ENCODE measurements around the gene KAT6B. TPM values are rescaled to one million over a fixed set of nuclear protein-coding genes. Genes with fewer than 3 reads are reported as not detected.

The KAT6B gene
- total RNA-seq, 1 donor from 2014 or later, result 24.6 TPM

DNA sequence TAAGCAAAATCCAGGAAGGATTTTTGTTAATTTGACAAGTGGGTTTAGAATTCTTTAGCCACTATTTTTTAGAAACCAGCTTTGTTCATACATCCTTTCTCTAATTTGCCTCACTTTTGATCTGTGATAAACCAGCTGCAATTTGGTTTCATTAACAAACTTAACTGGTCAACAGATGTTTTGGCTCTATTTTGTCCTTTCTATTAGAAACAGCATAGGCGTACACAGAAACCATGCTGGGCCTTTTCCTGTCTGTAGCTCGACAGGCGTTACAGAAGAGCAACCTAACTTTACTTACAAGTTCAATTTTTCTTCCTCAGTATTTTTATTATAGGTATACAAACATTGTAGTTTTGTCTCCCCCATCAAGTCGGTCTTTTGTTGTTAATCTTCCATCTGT is 28.2 kb downstream of the KAT6B start:
- Mint-ChIP-seq H3K9me3 (no peaks in the 10 kb centered on the region), H3K27ac (peak overlapping the region; percentile 80), H3K4me1 (ENCODE audit: low read depth) (peaks cover 31% of the 10 kb centered on the region), H3K36me3 (ENCODE audit: low read depth) (peaks cover 11% of the 10 kb centered on the region), H3K4me3 (peak overlapping the region; percentile 51), H3K27me3 (ENCODE audit: insufficient read depth) (no peaks in the 10 kb centered on the region)
- DNase-seq (ENCODE audit: low spot score), result no peak
- intact Hi-C loops (cut with micrococcal nuclease), result loop anchor here (1.0 kb wide), 7 partner anchors 17 to 354 kb away; partner anchors contain the start of gene KAT6B

DNA sequence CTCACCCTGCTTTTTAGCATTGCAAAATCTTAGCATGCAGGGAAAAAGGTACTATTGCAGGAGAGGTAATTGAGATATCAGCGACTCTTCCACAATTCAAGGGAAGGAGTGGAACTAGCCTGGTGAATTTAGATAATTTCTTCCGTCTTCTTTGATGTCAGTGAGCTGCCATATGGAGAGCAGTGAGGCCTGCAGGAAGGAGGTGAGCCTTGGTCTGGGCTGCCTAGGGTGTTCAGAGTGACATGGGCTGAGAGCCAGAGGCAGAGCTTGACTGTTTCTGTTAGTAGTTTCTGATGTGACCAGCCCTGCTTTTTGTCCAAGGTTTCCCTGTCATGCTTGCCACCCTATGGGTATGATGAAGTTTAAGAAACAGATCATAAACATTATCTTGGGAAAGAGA is 28.6 kb downstream of the KAT6B start:
- no peak for DNase-seq (ENCODE audit: low spot score)
- peaks cover 31% of the 10 kb centered on the region for H3K4me1 Mint-ChIP-seq (ENCODE audit: low read depth)
- intact Hi-C loops (cut with micrococcal nuclease), result no loop called here
- peaks cover 11% of the 10 kb centered on the region for H3K36me3 Mint-ChIP-seq (ENCODE audit: low read depth)
- peak overlapping the region; percentile 80 for H3K27ac Mint-ChIP-seq
- H3K9me3 Mint-ChIP-seq, result no peaks in the 10 kb centered on the region
- peak overlapping the region; percentile 51 for H3K4me3 Mint-ChIP-seq
- no peaks in the 10 kb centered on the region for H3K27me3 Mint-ChIP-seq (ENCODE audit: insufficient read depth)

DNA sequence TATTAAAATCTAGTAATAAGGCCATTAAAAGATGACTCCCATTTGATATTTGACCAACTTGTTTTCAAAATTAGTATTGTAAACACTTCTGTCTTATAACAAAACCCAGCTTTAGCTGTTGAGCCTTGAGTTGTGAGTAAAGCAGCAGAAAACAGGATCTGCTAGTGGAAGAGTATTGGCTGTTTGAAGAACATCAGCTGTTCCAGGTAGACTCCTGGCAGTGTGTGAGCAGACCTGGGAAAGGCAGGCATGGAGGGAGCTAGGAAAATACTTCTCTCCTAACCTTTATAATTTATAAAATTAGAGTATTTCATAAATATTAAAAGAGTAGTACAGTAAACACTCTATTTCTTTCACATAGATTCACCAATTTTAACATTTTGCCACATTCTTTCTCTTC is 29.0 kb downstream of the KAT6B start:
- Mint-ChIP-seq H3K27ac (peak overlapping the region; percentile 80), H3K36me3 (ENCODE audit: low read depth) (peaks cover 11% of the 10 kb centered on the region), H3K4me3 (no peak overlapping the region), H3K27me3 (ENCODE audit: insufficient read depth) (no peaks in the 10 kb centered on the region), H3K4me1 (ENCODE audit: low read depth) (peaks cover 31% of the 10 kb centered on the region), H3K9me3 (no peaks in the 10 kb centered on the region)
- DNase-seq (ENCODE audit: low spot score), result no peak
- intact Hi-C loops (cut with micrococcal nuclease), result no loop called here

DNA sequence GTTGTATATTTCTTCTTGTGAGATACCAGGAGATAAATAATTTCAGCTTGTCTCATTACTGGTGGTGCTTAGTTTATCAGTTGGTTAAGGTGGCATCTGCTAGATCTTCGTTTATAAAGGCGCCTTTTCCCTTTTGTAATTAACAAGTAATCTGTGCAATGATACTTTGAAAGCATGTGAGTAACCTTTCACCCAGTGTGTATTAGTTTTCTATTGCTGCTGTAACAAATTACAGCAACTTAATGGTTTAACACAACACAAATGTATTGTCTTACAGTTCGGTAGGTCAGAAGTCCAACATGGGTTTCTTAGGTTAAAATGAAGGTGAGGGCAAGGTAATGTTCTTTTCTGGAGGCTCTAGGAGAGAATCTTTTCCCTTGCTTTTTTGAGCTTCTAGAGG is 30.5 kb downstream of the KAT6B start:
- intact Hi-C loops (cut with micrococcal nuclease), result no loop called here
- peaks cover 11% of the 10 kb centered on the region for H3K36me3 Mint-ChIP-seq (ENCODE audit: low read depth)
- no peaks in the 10 kb centered on the region for H3K27me3 Mint-ChIP-seq (ENCODE audit: insufficient read depth)
- H3K4me3 Mint-ChIP-seq, result no peak overlapping the region
- H3K4me1 Mint-ChIP-seq (ENCODE audit: low read depth), result peaks cover 31% of the 10 kb centered on the region
- H3K9me3 Mint-ChIP-seq, result no peaks in the 10 kb centered on the region
- DNase-seq (ENCODE audit: low spot score), result no peak
- no peak overlapping the region for H3K27ac Mint-ChIP-seq

DNA sequence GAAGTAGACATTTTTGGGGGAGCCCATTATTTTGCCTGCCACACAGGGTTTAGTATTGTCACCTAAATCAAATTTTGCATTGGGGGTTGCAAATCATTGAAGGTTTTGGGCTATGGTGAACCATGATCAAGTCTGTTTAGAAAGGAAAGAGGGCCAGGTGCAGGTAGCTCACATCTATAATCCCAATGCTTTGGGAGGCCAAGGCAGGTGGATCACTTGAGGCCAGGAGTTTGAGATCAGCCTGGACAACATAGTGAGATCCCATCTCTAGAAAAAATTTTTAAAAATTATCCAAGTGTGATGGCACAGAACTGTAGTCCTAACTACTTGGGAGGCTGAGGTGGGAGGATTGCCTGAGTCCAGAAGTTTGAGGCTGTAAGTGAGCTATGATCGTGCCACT is 31.2 kb downstream of the KAT6B start:
- H3K36me3 Mint-ChIP-seq (ENCODE audit: low read depth), result peaks cover 11% of the 10 kb centered on the region
- H3K27me3 Mint-ChIP-seq (ENCODE audit: insufficient read depth), result no peaks in the 10 kb centered on the region
- peaks cover 28% of the 10 kb centered on the region for H3K4me1 Mint-ChIP-seq (ENCODE audit: low read depth)
- H3K4me3 Mint-ChIP-seq, result no peak overlapping the region
- DNase-seq (ENCODE audit: low spot score), result no peak
- intact Hi-C loops (cut with micrococcal nuclease), result no loop called here
- H3K9me3 Mint-ChIP-seq, result no peaks in the 10 kb centered on the region
- no peak overlapping the region for H3K27ac Mint-ChIP-seq

DNA sequence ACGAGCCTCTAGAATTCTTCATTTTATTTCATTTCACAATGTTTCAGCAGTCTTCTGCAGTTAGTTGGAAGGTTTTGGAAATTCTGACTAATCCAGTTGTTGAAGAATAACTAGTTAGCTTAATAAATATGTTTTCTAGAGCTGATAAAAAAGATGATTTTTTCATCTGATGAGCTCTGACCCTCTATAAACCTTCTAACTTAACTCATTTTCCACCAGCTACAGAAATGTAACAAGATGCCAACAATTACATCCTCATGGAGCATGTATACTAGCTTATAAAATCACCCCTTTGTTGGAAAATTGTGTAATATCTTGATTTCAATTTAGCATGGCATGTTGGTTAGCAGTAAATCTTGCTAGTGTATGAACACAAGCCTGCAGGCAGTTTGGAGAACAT is 33.1 kb downstream of the KAT6B start:
- DNase-seq (ENCODE audit: low spot score), result no peak
- no peaks in the 10 kb centered on the region for H3K27me3 Mint-ChIP-seq (ENCODE audit: insufficient read depth)
- peaks cover 19% of the 10 kb centered on the region for H3K4me1 Mint-ChIP-seq (ENCODE audit: low read depth)
- no peak overlapping the region for H3K4me3 Mint-ChIP-seq
- intact Hi-C loops (cut with micrococcal nuclease), result no loop called here
- no peak overlapping the region for H3K27ac Mint-ChIP-seq
- no peaks in the 10 kb centered on the region for H3K9me3 Mint-ChIP-seq
- H3K36me3 Mint-ChIP-seq (ENCODE audit: low read depth), result peaks cover 9% of the 10 kb centered on the region

DNA sequence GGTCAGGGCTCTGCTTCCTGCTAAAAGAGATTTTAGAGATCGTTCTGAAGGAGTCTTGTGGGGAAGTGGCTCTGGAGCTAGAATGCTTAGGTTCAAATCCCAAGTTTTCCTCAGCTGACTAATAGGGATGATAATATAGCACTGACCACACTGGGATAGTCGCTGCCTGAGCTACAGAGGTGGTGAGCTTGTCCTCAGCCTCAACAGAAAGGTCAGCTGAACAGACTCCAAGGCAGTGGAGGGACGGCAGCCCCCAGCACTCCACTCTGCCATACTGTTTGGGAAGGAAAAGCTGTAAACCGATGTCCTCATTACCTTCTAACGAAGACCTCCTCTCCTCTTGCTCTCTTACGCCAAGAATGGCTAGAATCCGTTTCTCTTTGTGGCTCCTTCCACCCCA is 36.2 kb downstream of the KAT6B start:
- Mint-ChIP-seq H3K36me3 (ENCODE audit: low read depth) (no peaks in the 10 kb centered on the region), H3K27me3 (ENCODE audit: insufficient read depth) (no peaks in the 10 kb centered on the region), H3K27ac (no peak overlapping the region), H3K9me3 (no peaks in the 10 kb centered on the region), H3K4me1 (ENCODE audit: low read depth) (peaks cover 5% of the 10 kb centered on the region), H3K4me3 (no peak overlapping the region)
- intact Hi-C loops (cut with micrococcal nuclease), result no loop called here
- DNase-seq (ENCODE audit: low spot score), result no peak

DNA sequence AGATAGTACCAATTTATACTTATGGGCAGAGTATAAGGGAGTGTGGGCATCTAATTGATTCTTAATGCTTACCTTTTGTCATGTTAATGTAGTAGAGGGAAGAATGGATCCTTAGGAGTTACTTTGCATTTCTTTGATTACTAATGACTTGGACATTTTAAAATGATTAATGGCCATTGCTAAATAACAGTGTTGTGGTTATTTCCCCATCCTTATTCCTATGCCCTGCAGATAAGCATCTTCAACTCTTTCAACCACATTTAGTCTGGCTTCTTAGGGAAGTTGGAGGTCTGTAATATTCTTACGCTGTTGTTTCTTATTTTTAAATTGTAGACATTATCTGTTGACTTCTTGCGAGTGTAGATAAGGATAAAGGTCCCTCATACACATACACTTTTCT is 37.2 kb downstream of the KAT6B start:
- Mint-ChIP-seq H3K27me3 (ENCODE audit: insufficient read depth) (no peaks in the 10 kb centered on the region), H3K9me3 (no peaks in the 10 kb centered on the region), H3K36me3 (ENCODE audit: low read depth) (no peaks in the 10 kb centered on the region), H3K27ac (no peak overlapping the region), H3K4me1 (ENCODE audit: low read depth) (peaks cover 5% of the 10 kb centered on the region), H3K4me3 (no peak overlapping the region)
- intact Hi-C loops (cut with micrococcal nuclease), result no loop called here
- no peak for DNase-seq (ENCODE audit: low spot score)

DNA sequence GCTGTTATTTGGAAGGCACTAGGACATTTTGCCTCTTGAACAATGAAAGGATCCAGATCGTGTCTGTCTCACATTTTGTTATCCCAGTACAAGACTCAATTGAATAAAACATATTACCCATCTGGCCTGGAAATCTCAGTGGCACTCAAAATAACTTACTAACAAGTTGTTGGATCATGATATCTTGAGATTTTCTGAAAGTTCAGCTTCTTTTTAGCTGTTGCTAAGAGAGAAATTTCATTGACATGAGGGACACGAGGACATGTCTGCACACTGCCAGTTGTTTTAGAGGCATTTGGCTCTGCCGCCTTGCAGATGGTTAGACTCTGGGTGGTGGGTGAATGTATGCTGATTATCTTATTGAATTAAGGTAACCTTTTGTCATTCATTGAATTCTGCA is 41.0 kb downstream of the KAT6B start:
- H3K4me3 Mint-ChIP-seq, result no peak overlapping the region
- H3K9me3 Mint-ChIP-seq, result no peaks in the 10 kb centered on the region
- no peaks in the 10 kb centered on the region for H3K27me3 Mint-ChIP-seq (ENCODE audit: insufficient read depth)
- H3K27ac Mint-ChIP-seq, result no peak overlapping the region
- intact Hi-C loops (cut with micrococcal nuclease), result no loop called here
- no peaks in the 10 kb centered on the region for H3K36me3 Mint-ChIP-seq (ENCODE audit: low read depth)
- no peak for DNase-seq (ENCODE audit: low spot score)
- peaks cover 17% of the 10 kb centered on the region for H3K4me1 Mint-ChIP-seq (ENCODE audit: low read depth)

DNA sequence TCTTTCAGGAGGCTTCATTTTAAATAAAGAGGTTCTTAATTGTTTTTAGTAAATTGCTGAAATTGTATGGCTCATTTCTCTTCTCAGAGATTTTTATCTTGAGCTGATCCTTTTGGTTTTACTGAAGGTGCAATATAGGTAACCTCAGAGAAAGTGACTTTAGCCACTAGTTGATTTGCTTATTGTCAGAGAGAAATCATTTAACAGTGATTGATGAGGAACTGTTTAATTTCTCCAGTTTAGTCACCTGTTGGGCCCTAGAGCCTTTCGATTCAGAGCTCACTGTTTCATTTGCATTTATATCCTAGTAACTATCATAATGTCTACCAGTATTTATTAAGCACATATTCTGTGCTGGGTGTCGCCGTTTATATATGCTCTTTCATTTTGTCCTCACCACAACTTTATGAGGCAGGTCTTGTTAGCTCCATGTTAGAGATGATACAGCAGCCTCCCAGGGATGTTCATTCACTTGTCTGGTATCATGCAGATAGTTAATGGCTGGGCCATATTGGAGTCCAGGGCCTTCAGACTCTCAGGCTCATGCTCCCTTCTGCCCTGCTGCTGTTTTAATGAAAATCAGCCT is 42.1 kb downstream of the KAT6B start:
- Mint-ChIP-seq H3K9me3 (no peaks in the 10 kb centered on the region), H3K27me3 (ENCODE audit: insufficient read depth) (no peaks in the 10 kb centered on the region), H3K36me3 (ENCODE audit: low read depth) (no peaks in the 10 kb centered on the region), H3K4me1 (ENCODE audit: low read depth) (peaks cover 22% of the 10 kb centered on the region), H3K4me3 (no peak overlapping the region), H3K27ac (no peak overlapping the region)
- intact Hi-C loops (cut with micrococcal nuclease), result no loop called here
- no peak for DNase-seq (ENCODE audit: low spot score)

DNA sequence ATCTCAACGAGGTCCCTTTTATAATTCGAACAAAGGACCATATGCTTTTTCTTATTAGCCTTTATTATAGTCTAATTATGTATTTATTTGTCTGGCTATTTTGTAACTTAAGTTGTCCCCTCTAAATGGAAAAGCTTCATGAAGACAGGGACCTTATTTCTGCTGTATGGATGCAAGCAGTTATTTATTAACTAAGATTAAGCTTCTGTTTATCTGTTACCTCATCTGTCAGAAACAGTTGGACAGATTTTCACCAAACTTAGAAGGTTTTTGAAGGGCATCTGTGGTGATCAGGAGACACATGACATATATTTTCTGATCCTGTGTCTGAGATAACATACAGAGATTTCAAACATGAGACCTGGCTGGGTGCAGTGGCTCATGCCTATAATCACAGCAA is 43.2 kb downstream of the KAT6B start:
- H3K9me3 Mint-ChIP-seq, result no peaks in the 10 kb centered on the region
- H3K27ac Mint-ChIP-seq, result no peak overlapping the region
- DNase-seq (ENCODE audit: low spot score), result no peak
- intact Hi-C loops (cut with micrococcal nuclease), result no loop called here
- no peaks in the 10 kb centered on the region for H3K27me3 Mint-ChIP-seq (ENCODE audit: insufficient read depth)
- H3K36me3 Mint-ChIP-seq (ENCODE audit: low read depth), result no peaks in the 10 kb centered on the region
- peaks cover 27% of the 10 kb centered on the region for H3K4me1 Mint-ChIP-seq (ENCODE audit: low read depth)
- H3K4me3 Mint-ChIP-seq, result no peak overlapping the region

DNA sequence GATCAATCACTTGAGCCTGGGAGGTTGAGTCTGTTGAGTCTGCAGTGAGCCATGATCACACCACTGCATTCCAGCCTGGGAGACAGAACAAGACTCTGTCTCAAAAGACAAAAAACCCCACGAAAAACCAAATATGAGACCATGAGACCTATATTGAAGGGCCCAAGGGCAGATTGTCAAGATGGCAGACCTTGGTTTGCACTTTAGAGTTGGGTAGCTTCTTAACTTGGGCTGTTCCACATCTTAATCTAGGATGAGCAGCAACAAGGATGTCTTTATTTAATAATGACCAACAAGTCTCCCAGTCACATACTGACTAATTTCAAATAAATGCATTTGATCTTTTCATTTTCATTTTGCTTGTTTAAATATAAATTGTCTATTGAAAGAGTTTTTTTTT is 43.8 kb downstream of the KAT6B start:
- no peak overlapping the region for H3K27ac Mint-ChIP-seq
- H3K36me3 Mint-ChIP-seq (ENCODE audit: low read depth), result no peaks in the 10 kb centered on the region
- H3K27me3 Mint-ChIP-seq (ENCODE audit: insufficient read depth), result no peaks in the 10 kb centered on the region
- DNase-seq (ENCODE audit: low spot score), result no peak
- H3K4me1 Mint-ChIP-seq (ENCODE audit: low read depth), result peaks cover 27% of the 10 kb centered on the region
- H3K4me3 Mint-ChIP-seq, result no peak overlapping the region
- intact Hi-C loops (cut with micrococcal nuclease), result no loop called here
- no peaks in the 10 kb centered on the region for H3K9me3 Mint-ChIP-seq

DNA sequence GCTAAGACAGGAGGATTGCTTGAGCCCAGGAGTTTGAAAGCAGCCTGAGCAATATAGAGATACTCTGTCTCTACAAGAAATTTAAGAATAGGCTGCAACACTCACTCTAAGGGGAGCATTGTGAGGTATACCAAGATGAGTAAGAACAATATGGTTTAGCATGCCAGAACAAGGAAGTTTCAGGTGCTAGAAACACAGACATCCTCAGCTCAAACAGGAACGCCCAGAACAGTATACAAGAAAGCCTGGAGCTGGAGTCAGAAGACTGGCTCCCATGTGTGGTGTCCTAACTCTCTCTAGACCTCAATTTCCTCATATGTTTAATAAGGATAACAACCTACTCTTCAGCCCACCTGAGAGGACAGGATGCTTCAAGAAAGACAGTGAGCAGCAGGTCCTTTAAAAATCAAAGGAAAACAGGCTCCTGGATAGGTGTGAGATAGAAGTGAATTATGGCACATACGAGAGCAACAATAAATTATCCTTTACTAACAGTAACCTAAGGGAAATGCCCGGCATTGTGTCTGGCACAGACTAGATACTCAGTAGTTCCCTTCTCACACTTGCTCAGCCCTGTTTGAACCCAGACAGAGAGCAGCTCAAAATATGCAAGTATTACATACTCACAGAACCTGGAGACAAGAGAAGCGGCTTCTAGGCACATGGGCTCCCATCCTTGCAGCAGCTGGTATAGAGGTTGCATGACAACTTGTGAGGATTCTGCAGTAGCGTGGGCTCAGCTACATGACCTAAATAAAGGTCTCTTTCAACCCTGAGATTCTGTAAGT is 45.4 kb downstream of the KAT6B start:
- no peaks in the 10 kb centered on the region for H3K27me3 Mint-ChIP-seq (ENCODE audit: insufficient read depth)
- H3K4me1 Mint-ChIP-seq (ENCODE audit: low read depth), result peaks cover 27% of the 10 kb centered on the region
- peak overlapping the region; percentile 81 for H3K27ac Mint-ChIP-seq
- no peaks in the 10 kb centered on the region for H3K9me3 Mint-ChIP-seq
- no peaks in the 10 kb centered on the region for H3K36me3 Mint-ChIP-seq (ENCODE audit: low read depth)
- H3K4me3 Mint-ChIP-seq, result peak overlapping the region; percentile 76
- no peak for DNase-seq (ENCODE audit: low spot score)
- intact Hi-C loops (cut with micrococcal nuclease), result loop anchor here (1.0 kb wide), 4 partner anchors 17 to 107 kb away; partner anchors contain the start of gene KAT6B

Measured in activated T-helper 1 cell treated with anti-CD3 and anti-CD28 coated beads, Interleukin-12 subunit alpha, Interleukin-12 subunit beta, Interleukin-2, Interleukin-4 antibody, amounts not matched to agents 30 ng/mL and 10 ng/mL and 1 ng/mL, durations not matched to agents 14 hours and 24 hours and 36 hours (primary cell).